A549 (cell line): ENCODE results near the gene FLVCR1. TPM values are rescaled to one million over a fixed set of nuclear protein-coding genes. Genes with fewer than 3 reads are reported as not detected.

Source experiments
- ATAC-seq, 2 experiments: fragments of 200-7000 bp in 1 of 2; fragments of >200 bp in 1 of 2; cut with Nextera tagmentation in 1 of 2; cut with Tn5 transposase in 1 of 2; 3 replicates each; pipeline versions ENCODE4 v1.8.0 to v1.9.1; 2018 to 2020; ENCODE audit warnings: mild to moderate bottlenecking in 1 of 2, moderate library complexity in 1 of 2
- CTCF ChIA-PET: fragments of 300-600 bp; sonication (Branson Sonifier 250); formaldehyde crosslinking; extraction: SDS; loops from one replicate; lab custom pipeline; 2021; ENCODE audit warnings: antibody characterized with exemption, inconsistent platforms; lab: Yijun Ruan, JAX
- POLR2A ChIA-PET: fragments of 350-600 bp; formaldehyde crosslinking; extraction: SDS; loops from one replicate; lab custom pipeline; 2021; ENCODE audit warnings: antibody characterized with exemption, inconsistent platforms; lab: Yijun Ruan, JAX
- DNase-seq, 2 experiments: peaks; one replicate each; pipeline versions ENCODE4 v3.0.0 to v3.0.0-alpha.2; 2011 to 2016; ENCODE audit warnings: low read depth in 1 of 2, low spot score in 1 of 2
- FAIRE-seq: peaks from 2 replicates; lab custom pipeline; 2011; peaks lifted over from hg19 to GRCh38; lab: Jason Lieb, UNC
- H3K27ac ChIP-seq, 2 experiments: fragments of >200 bp; sonication (Bioruptor Twin); formaldehyde crosslinking; 3 replicates each; pipeline ENCODE4 v1.5.1; 2016 to 2017
- H3K4me1 ChIP-seq: fragments of >200 bp; sonication (Bioruptor Twin); formaldehyde crosslinking; 3 replicates; pipeline ENCODE4 v1.6.1; 2016
- H3K4me2 ChIP-seq: fragments of >200 bp; sonication (Bioruptor Twin); formaldehyde crosslinking; 3 replicates; pipeline ENCODE4 v1.6.1; 2016
- H3K4me3 ChIP-seq: fragments of >200 bp; sonication (Bioruptor Twin); formaldehyde crosslinking; 3 replicates; pipeline ENCODE4 v1.5.1; 2016
- H3K9me3 ChIP-seq: fragments of >200 bp; sonication (Bioruptor Twin); formaldehyde crosslinking; 3 replicates; pipeline ENCODE4 v1.6.1; 2016
- EHMT2 ChIP-seq: fragments of 200-600 bp; sonication (generic); IDR thresholded peaks from 2 replicates; pipeline ENCODE4 v1.6.1; 2016; ENCODE audit warnings: antibody characterized with exemption, low read depth, mild to moderate bottlenecking, moderate library complexity
- MAFK ChIP-seq: fragments of 450-650 bp; IDR thresholded peaks from 2 replicates; pipeline ENCODE4 v1.6.1; 2014; ENCODE audit not compliant: partially characterized antibody
- MAZ ChIP-seq: fragments of 150-350 bp; IDR thresholded peaks from 2 replicates; pipeline ENCODE4 v1.6.1; 2014; ENCODE audit warnings: antibody characterized with exemption, low read depth, low read length, borderline replicate concordance
- NPAS2 ChIP-seq: fragments of 250-450 bp; sonication (Bioruptor Pico); IDR thresholded peaks from 2 replicates; pipeline ENCODE4 v1.8.0; 2022; ENCODE audit warnings: mild to moderate bottlenecking, moderate library complexity, borderline replicate concordance
- POLR2AphosphoS2 ChIP-seq: conservative IDR thresholded peaks from 2 replicates; pipeline ENCODE4 v1.6.1; 2012; ENCODE audit warnings: low read length, improper control_type of control experiment, inconsistent platforms
- WGBS: methylation state at CpG from one replicate; pipeline ENCODE4 v1.1.6; 2017; ENCODE audit errors: missing lambda C conversion rate; 5-methylcytosine and 5-hydroxymethylcytosine counted together
- polyA plus RNA-seq, 4 experiments: library from polyadenylated mRNA; depleted of rRNA in 3 of 4; stranded (reverse); fragments of >200 nt; fragmentation: RNase III in 1 of 4; extraction: RNeasy Plus Mini Kit Qiagen cat#74134 plus additional on column Dnase treatment in 1 of 4; gene quantifications; 2 replicates in 3 of 4; 3 replicates in 1 of 4; pipeline ENCODE4 v1.2.3, GENCODE V29; 2011 to 2017
- small RNA-seq, 6 experiments: library from RNA; depleted of rRNA; stranded (forward); fragments of <200 nt; gene quantifications; one replicate each; pipeline ENCODE3, GENCODE V24; 2012
- TF ChIP-seq, protein P1 (sequence below): fragments of >200 bp; sonication (Bioruptor Twin); formaldehyde crosslinking; IDR thresholded peaks from 3 replicates; pipeline ENCODE4 v1.5.1; 2016
- TF ChIP-seq, protein P2 (sequence below): fragments of 250-450 bp; sonication (Bioruptor Pico); IDR thresholded peaks from 2 replicates; pipeline ENCODE4 v1.5.0; 2020; ENCODE audit warnings: low read depth, mild to moderate bottlenecking, moderate library complexity
- TF ChIP-seq, protein P3 (sequence below): IDR thresholded peaks from 2 replicates; pipeline ENCODE4 v1.6.1; 2012

FLVCR1 gene
- polyA plus RNA-seq, 2 of the 4 experiments (the other 2 are of a cell fraction): 14.9 to 15.4 TPM

DNA sequence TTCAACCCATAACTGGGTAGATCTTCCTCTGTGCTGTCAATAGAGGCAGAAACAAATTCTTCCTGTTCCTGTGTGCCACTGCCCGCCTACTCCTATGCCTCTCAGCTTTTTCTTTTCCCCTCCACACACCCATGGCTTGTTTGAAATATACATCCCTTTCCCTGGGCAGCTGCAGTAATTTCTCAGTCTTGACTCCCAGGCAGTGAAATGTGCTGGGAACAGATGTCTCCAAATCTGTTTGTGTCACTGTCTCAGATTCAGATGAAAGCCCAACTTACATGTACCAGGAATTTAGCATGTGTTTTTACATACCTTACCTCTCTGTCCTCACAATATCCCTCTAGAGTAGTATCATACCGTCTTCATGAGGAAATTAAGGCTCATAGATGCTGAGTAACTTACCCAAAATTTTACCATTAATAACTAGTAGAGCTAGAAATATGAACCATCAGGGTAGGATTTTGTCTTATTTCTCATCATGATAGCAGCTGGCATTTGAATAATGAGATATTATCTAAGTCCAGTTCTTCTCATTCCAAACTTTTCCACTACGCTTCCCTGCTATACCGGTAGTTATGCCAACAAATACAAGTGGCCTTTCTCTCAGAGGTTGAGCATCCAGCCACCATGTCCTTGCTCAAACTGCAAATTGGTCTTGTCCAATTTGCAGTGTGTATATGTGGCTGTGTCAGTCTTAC, 87.5 kb downstream of the FLVCR1 start:
- ChIA-PET CTCF (interaction anchor here (0.9 kb wide), 1 partner anchor 11 kb away, joined by 3 read pairs; no protein-coding TSS in a partner anchor), POLR2A (no interaction called here)
- no peak for TF ChIP-seq MAZ
- peaks cover 8% of the 10 kb centered on the region; the same call in 2 of the 3 replicates for H3K9me3 ChIP-seq
- ATAC-seq: no peak
- no peak for DNase-seq
- H3K4me2 ChIP-seq: no peak overlapping the region
- H3K4me3 ChIP-seq: no peak overlapping the region
- H3K4me1 ChIP-seq: no peaks in the 10 kb centered on the region
- no peak overlapping the region for H3K27ac ChIP-seq
- 78% methylated on average over 4 of the region's 4 CpGs for WGBS
- no peak for FAIRE-seq

DNA sequence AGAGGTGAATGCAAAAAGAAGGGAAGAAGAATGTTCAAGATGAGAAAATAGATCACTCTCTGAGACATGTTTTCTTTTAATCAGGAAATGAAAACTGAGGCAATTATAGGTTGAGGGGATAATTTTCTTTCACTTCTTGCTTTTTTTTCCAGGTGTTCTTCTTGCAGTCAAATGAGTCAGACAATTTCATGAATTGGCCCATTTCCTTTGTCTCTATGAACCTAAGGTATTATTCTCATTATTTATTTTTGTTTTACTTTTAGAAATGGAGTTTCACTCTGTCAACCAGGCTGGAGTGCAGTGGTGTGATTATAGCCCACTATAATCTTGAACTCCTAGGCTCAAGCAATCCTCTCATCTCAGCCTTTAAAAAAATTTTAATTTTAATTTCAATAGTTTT, 88.8 kb downstream of the FLVCR1 start:
- peaks cover 3% of the 10 kb centered on the region; the same call in 1 of the 3 replicates for H3K4me1 ChIP-seq
- no peak for TF ChIP-seq NPAS2 (CRISPR knock-in tag)
- TF ChIP-seq, protein P1, sequence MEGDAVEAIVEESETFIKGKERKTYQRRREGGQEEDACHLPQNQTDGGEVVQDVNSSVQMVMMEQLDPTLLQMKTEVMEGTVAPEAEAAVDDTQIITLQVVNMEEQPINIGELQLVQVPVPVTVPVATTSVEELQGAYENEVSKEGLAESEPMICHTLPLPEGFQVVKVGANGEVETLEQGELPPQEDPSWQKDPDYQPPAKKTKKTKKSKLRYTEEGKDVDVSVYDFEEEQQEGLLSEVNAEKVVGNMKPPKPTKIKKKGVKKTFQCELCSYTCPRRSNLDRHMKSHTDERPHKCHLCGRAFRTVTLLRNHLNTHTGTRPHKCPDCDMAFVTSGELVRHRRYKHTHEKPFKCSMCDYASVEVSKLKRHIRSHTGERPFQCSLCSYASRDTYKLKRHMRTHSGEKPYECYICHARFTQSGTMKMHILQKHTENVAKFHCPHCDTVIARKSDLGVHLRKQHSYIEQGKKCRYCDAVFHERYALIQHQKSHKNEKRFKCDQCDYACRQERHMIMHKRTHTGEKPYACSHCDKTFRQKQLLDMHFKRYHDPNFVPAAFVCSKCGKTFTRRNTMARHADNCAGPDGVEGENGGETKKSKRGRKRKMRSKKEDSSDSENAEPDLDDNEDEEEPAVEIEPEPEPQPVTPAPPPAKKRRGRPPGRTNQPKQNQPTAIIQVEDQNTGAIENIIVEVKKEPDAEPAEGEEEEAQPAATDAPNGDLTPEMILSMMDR: no peak
- no peak for TF ChIP-seq EHMT2
- TF ChIP-seq POLR2AphosphoS2: no peak
- TF ChIP-seq, protein P2, sequence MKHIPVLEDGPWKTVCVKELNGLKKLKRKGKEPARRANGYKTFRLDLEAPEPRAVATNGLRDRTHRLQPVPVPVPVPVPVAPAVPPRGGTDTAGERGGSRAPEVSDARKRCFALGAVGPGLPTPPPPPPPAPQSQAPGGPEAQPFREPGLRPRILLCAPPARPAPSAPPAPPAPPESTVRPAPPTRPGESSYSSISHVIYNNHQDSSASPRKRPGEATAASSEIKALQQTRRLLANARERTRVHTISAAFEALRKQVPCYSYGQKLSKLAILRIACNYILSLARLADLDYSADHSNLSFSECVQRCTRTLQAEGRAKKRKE: no peak
- TF ChIP-seq, protein P3, sequence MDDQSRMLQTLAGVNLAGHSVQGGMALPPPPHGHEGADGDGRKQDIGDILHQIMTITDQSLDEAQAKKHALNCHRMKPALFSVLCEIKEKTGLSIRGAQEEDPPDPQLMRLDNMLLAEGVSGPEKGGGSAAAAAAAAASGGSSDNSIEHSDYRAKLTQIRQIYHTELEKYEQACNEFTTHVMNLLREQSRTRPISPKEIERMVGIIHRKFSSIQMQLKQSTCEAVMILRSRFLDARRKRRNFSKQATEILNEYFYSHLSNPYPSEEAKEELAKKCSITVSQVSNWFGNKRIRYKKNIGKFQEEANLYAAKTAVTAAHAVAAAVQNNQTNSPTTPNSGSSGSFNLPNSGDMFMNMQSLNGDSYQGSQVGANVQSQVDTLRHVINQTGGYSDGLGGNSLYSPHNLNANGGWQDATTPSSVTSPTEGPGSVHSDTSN: no peak
- TF ChIP-seq MAFK: no peak
- TF ChIP-seq, all 56 proteins: peak for 0
- H3K4me2 ChIP-seq: no peak overlapping the region
- no peak overlapping the region for H3K27ac ChIP-seq
- POLR2A ChIA-PET: no interaction called here
- no peaks in the 10 kb centered on the region for H3K9me3 ChIP-seq
- ATAC-seq (no peak), FAIRE-seq (no peak), DNase-seq (no peak)
- no peak overlapping the region for H3K4me3 ChIP-seq
- CTCF ChIA-PET: no interaction called here

Small RNAs within 50 kb of the gene (small RNA-seq; reads per million reads assigned to genes)
- gene AC104333.1: 0 reads per million in 6 experiments
- 0 reads per million in 6 experiments for gene AC104333.2

Other genes with a start within 250 kb of the FLVCR1 start
- 33.4 and 62.9 TPM in 2 replicates for gene ATF3, start 249.5 kb upstream of the FLVCR1 start, polyA plus RNA-seq (2011; rRNA removed)
- gene ATF3, start 249.5 kb upstream of the FLVCR1 start, polyA plus RNA-seq (2017; fragmentation: RNase III; extraction: RNeasy Plus Mini Kit Qiagen cat#74134 plus additional on column Dnase treatment): 4.4 to 5.0 TPM (median 4.7 TPM) in 3 replicates
- gene BATF3, start 158.4 kb upstream of the FLVCR1 start, polyA plus RNA-seq (2011; rRNA removed): 6.4 and 7.9 TPM in 2 replicates
- gene BATF3, start 158.4 kb upstream of the FLVCR1 start, polyA plus RNA-seq (2017; fragmentation: RNase III; extraction: RNeasy Plus Mini Kit Qiagen cat#74134 plus additional on column Dnase treatment): 6.6 to 8.9 TPM (median 7.0 TPM) in 3 replicates
- gene NSL1, start 66.5 kb upstream of the FLVCR1 start, polyA plus RNA-seq (2011; rRNA removed): 47.9 and 56.9 TPM in 2 replicates
- 44.0 to 45.6 TPM (median 44.9 TPM) in 3 replicates for gene NSL1, start 66.5 kb upstream of the FLVCR1 start, polyA plus RNA-seq (2017; fragmentation: RNase III; extraction: RNeasy Plus Mini Kit Qiagen cat#74134 plus additional on column Dnase treatment)
- gene TATDN3, start 66.4 kb upstream of the FLVCR1 start, polyA plus RNA-seq (2011; rRNA removed): 20.3 and 22.6 TPM in 2 replicates
- gene TATDN3, start 66.4 kb upstream of the FLVCR1 start, polyA plus RNA-seq (2017; fragmentation: RNase III; extraction: RNeasy Plus Mini Kit Qiagen cat#74134 plus additional on column Dnase treatment): 10.3 to 11.4 TPM (median 11.1 TPM) in 3 replicates
- 0.18 and 0.33 TPM in 2 replicates for gene SPATA45, start 10.6 kb upstream of the FLVCR1 start, polyA plus RNA-seq (2011; rRNA removed)
- not detected in 3 replicates for gene SPATA45, start 10.6 kb upstream of the FLVCR1 start, polyA plus RNA-seq (2017; fragmentation: RNase III; extraction: RNeasy Plus Mini Kit Qiagen cat#74134 plus additional on column Dnase treatment)
- gene VASH2, start 92.3 kb downstream of the FLVCR1 start, polyA plus RNA-seq (2011; rRNA removed): 3.4 and 6.5 TPM in 2 replicates
- gene VASH2, start 92.3 kb downstream of the FLVCR1 start, polyA plus RNA-seq (2017; fragmentation: RNase III; extraction: RNeasy Plus Mini Kit Qiagen cat#74134 plus additional on column Dnase treatment): 3.0 to 4.7 TPM (median 3.3 TPM) in 3 replicates
- 38.9 and 42.3 TPM in 2 replicates for gene ANGEL2, start 157.6 kb downstream of the FLVCR1 start, polyA plus RNA-seq (2011; rRNA removed)
- 19.4 to 22.1 TPM (median 20.4 TPM) in 3 replicates for gene ANGEL2, start 157.6 kb downstream of the FLVCR1 start, polyA plus RNA-seq (2017; fragmentation: RNase III; extraction: RNeasy Plus Mini Kit Qiagen cat#74134 plus additional on column Dnase treatment)
- gene RPS6KC1, start 193.0 kb downstream of the FLVCR1 start, polyA plus RNA-seq (2011; rRNA removed): 21.7 and 25.4 TPM in 2 replicates
- 10.4 to 11.7 TPM (median 10.5 TPM) in 3 replicates for gene RPS6KC1, start 193.0 kb downstream of the FLVCR1 start, polyA plus RNA-seq (2017; fragmentation: RNase III; extraction: RNeasy Plus Mini Kit Qiagen cat#74134 plus additional on column Dnase treatment)